Retina (tissue), 1 donor: ENCODE measurements around the gene APOLD1.
"Not testable (repeated sequence)": the region's sequence is repeated elsewhere in the genome, so short reads cannot be mapped to it uniquely, and the experiment has no call there.

Experiments
- DNase-seq: peaks from one replicate; pipeline ENCODE4 v3.0.0-alpha.2; 2016

The APOLD1 gene

GRCh38 chr12:12810553-12811021, 25.1 kb downstream of the APOLD1 start:
- no peak for DNase-seq

GRCh38 chr12:12811343-12811742, 25.9 kb downstream of the APOLD1 start:
- DNase-seq: no peak

DNA sequence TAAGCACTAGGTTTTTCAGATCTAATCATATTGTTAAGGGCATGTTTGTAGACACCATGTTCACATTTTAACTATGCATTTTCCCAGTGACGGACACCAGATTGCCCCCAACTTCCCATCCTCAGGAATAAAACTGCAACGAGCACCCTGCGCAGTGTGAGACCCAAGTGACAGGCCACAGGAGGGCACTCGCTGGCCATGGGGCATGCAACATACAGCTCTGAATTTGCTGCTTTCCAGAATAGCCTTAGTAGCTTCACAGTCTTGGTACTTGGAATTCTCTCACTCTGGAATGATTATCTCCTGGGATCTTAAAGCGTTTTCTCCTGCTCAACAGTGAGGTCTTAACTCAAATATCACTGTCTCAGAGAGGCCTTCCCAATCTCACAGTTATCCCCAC, 26.7 kb downstream of the APOLD1 start:
- no peak for DNase-seq

GRCh38 chr12:12812618-12813119, 27.2 kb downstream of the APOLD1 start:
- no peak for DNase-seq

DNA sequence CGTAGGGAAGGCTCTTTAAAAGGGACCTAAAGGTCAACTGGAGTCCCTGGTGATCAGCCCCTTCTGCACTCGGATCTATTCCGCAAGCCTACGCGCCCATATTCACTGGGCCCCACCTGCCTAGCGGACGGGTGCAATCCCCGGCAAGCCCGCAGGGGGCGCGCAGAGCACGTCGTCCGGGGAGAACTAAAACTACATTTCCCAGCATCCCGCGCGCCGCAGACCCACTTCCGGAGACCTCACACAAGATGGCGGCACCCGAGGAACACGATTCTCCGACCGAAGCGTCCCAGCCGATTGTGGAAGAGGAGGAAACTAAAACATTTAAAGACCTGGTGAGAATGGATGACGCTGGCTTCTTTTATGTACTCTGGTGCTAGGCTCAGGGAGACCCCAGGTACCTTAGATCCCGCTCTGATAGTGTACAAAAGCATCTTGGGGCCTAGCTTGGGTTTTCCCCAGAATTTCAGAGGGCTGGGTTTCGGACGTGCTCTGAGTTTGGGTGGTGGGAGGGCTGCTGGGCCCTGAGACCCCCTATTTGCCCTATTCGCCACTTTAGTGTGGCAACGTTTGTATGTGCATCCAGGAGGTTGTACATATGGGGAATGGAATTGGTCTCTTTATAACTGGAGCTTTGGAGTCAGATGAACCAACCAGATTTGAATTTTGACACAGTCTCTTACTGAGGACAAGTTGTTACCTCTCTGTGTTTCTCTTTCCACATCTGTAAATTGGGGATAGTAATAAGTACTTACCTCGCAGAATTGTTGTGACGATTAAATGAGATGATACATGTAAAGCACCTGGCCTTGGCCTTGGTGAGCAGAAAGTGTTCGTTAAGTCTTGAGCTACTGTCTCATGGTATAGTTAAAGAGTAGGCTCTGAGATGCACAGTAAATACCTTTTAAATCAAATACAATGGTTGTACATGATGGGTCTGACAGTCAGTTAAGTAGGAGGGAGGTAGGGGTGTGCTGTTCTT, 28.0 kb downstream of the APOLD1 start, which contains the start of gene DDX47:
TSS of gene DDX47 (plus strand) at position 227 of the 982 bp plus-strand sequence. CDS start at position 249, 22 bp downstream.
- DNase-seq: peak; percentile 96

DNA sequence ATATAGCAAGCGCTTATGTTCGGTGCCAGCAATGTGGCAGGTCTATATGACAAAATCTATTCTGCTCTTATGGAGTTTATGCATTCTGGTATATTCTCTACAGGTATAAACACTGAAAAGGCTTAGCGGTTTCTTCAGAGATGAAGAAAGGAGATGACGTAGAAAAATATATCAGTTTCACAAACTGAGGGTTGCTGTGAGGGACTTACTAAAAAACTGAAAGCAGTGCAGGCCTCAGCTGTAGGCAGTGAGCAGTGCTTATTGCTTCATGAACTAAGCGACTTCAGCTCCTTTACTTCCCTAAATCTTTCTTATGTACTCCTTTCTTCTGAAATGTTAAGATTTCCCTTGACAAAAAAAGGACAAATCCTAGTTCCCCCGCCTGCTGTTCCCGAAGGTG, 32.2 kb downstream of the APOLD1 start:
- no peak for DNase-seq

GRCh38 chr12:12818701-12819100, 33.2 kb downstream of the APOLD1 start:
- no peak for DNase-seq

DNA sequence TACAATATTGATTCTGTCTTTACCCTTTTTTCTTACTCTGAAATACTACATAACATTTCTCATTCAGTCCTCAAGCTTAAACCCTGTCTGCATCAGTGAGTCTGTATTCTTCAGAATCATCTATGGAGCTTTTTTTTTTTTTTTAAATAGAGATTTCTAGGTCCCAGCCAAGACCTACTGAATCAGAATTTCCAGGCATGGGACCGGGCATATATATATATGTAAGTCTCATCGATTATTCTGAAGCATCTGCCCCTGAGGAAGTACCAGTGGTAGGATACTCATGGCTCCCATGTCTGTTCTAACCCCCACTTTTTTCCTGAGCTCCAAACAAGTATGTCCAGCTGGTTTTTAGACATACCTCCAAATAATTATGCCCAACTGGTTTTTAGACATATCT, 33.8 kb downstream of the APOLD1 start:
- DNase-seq: no peak

- no peak for DNase-seq
Observed at GRCh38 chr12:12819752-12820311, 34.4 kb downstream of the APOLD1 start.

GRCh38 chr12:12820376-12820775, 34.9 kb downstream of the APOLD1 start:
- not testable (repeated sequence) for DNase-seq

GRCh38 chr12:12821975-12822374, 36.5 kb downstream of the APOLD1 start:
- no peak for DNase-seq

- no peak for DNase-seq
Observed at GRCh38 chr12:12822886-12823285, 37.4 kb downstream of the APOLD1 start.

- no peak for DNase-seq
Observed at GRCh38 chr12:12823300-12823699, 37.8 kb downstream of the APOLD1 start.

DNA sequence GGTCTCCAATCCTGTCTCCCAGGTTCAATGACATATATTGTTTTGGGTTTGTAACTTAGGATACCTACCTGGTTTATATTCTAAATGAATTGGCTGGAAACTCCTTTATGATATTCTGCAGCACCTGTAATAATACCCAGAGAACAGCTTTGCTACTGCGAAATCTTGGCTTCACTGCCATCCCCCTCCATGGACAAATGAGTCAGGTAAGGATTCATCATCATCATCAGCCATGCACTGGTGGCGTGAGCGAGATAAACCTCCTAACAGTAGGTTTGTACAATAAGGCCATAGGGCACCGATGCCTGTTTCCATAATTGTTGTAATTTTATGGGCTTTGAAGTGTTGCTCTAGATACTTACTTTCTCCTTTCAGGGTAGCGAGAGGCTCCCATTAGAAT, 38.4 kb downstream of the APOLD1 start:
- DNase-seq: no peak

- no peak for DNase-seq
Observed at GRCh38 chr12:12835378-12836146, 50.1 kb downstream of the APOLD1 start.

GRCh38 chr12:12836571-12836970, 51.1 kb downstream of the APOLD1 start:
- no peak for DNase-seq

DNA sequence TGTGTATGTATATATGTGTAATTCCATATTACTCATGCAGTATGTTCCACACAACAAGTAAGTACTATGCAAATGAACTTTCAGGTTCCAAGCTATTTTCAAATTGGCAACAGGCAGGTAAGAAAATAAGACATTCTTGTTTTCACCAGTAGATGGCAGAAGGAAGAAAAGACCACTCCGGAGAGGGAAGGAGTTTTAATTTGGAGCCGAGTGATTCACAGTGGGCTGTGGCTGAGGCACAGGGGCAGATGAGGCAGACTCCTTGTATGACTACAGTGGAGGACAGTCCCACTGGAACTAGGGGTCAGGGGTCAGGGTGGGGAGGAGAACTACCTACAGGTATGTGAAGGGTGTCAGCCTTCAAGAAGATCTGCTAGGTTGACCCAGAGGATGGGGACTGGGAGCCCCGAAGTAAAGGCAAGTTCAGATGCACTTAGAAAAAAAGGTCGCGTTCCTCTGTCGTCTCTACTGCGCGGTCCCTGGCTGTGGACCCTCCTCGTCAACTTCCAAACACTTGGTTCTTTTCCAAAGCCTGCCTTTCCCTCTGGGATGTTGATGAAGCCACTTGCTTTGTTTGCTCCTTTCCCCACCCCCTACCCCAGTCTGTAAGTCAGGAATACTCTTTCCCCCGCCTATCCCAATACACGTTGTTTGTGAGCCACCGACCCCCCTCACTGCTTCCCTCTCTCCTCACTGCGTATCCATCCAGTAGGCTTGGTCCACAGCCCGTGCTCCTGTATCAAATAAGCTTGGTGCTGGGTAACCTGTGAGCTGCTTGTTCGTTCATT, 51.8 kb downstream of the APOLD1 start:
- peak; percentile 38 for DNase-seq

DNA sequence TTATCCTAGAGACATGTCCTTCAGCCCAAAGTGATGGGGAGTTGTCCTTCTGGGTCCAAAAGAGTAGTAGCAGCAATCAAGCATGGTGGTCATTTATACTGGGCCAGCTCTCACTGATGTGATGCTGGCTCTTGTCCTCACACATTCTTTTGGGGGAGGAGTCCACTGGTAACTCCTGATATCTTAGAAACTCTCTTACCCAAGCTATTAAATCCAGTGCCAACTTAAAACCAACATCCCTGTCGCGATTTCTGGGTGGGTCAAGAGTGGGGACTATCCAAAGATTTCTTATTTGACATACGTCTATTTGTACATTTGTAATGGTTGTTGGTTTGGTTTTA, 52.3 kb downstream of the APOLD1 start:
- DNase-seq: no peak

- DNase-seq: no peak
Observed at GRCh38 chr12:12839003-12839395, 53.5 kb downstream of the APOLD1 start.

GRCh38 chr12:12839439-12839838, 54.0 kb downstream of the APOLD1 start:
- not testable (repeated sequence) for DNase-seq

DNA sequence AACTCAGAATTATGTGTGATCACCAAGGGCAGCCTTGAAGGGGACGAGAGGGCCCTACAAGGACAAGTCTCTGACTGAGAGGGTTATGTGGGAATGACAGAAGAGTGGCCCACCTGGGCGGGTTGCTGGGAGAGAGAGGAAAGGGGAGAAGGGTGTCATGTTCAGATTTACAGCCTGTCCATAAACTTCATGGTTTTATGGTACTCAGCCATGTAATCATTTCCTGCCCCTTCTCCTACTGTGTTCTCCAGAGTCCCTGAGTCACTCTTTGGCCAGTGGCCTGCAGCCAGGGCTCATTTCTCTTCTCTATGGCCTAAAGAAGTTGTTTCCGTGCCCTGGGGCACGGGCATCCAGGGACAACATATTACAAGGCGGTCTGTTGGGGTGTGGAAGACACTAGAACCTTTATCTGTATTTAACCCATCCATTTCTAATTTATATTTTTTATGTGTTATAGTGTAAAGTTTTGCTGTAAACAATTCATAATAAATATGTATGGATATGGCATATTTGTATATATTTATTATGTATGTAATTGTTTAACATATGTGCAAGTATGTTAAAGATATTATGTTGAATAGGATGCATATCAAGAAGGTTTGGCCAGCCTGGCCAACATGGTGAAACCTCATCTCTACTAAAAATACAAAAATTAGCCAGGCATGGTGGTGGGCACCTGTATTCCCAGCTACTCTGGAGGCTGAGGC, 54.6 kb downstream of the APOLD1 start:
- DNase-seq: no peak

DNA sequence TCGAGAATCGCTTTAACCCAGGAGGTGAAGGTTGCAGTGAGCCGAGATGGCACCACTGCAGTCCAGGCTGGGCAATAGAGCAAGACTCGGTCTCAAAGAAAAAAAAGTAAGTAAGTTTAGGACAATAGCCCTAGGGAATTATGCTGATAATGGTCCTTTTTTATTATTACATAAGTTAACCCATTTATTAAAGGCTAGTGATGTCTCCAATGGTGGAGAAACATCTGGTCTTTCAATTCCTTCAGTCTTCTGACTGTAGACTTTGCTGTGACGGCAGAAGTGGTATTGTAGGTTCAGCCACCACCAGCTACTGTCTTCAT, 55.1 kb downstream of the APOLD1 start:
- no peak for DNase-seq
